Activated naive CD4-positive, alpha-beta T cell treated with anti-CD3 and anti-CD28 coated beads, Interleukin-2, amount 50 U/mL, for 24 hours (primary cell): Measurements from ENCODE around the gene HIC1.
A peak's percentile ranks its signal among the peaks of the same experiment; 100 is the strongest.

ENCODE experiments used
- H3K27ac Mint-ChIP-seq: one replicate; pipeline ENCODE4 v1.8.0; 2021; ENCODE audit warnings: mild to moderate bottlenecking, mixed read lengths
- H3K27me3 Mint-ChIP-seq: one replicate; pipeline ENCODE4 v1.8.0; 2021; ENCODE audit warnings: mixed read lengths
- H3K36me3 Mint-ChIP-seq: one replicate; pipeline ENCODE4 v1.8.0; 2021; ENCODE audit warnings: mixed read lengths
- H3K4me1 Mint-ChIP-seq: one replicate; pipeline ENCODE4 v1.8.0; 2021; ENCODE audit warnings: mixed read lengths
- H3K4me3 Mint-ChIP-seq: one replicate; pipeline ENCODE4 v1.8.0; 2021; ENCODE audit warnings: mild to moderate bottlenecking, mixed read lengths
- H3K9me3 Mint-ChIP-seq: one replicate; pipeline ENCODE4 v1.8.0; 2021; ENCODE audit warnings: mixed read lengths

The HIC1 gene

DNA sequence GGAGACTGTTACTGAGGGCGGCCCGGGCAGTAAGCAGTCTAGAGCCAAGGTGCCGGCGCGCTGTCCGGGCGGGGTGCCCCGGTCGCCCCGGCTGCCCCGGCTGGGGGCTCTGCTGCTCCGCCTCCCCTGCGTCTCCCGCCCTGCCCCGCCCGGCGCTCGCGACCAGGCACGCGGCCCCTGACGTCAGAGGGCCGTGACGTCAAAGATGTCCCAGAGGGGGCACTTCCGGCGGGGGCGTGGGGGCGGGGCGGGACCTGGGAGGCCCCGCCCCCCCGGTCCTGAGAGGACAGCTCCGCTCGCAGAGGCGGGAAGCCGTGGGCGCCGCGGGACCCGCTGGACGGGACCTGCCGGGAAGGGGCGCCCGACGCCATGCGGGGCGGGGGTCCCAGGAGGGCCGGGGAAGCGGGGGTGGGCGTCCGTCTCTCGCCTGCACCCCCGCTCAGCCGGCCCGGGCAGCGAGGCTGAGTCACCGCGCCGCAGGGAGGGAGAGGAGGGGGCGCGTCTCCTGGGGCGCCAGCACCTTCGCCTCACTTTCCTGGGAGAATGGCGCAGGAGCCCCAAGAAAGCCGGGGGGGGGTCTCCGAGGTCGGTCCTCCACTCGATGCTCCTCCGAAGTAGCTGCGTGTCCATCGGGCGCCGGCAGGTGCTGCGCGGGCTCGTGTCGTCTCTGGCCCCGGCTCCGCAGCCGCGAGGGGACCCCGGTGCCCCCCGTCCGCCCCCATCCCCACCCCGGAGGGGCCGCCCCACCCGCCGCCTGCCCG lies 4.4 kb upstream of the HIC1 start:
- Mint-ChIP-seq H3K27me3 (peaks cover 4% of the 10 kb centered on the region), H3K36me3 (no peaks in the 10 kb centered on the region), H3K4me3 (no peak overlapping the region), H3K27ac (no peak overlapping the region), H3K9me3 (no peaks in the 10 kb centered on the region), H3K4me1 (peaks cover 33% of the 10 kb centered on the region)

DNA sequence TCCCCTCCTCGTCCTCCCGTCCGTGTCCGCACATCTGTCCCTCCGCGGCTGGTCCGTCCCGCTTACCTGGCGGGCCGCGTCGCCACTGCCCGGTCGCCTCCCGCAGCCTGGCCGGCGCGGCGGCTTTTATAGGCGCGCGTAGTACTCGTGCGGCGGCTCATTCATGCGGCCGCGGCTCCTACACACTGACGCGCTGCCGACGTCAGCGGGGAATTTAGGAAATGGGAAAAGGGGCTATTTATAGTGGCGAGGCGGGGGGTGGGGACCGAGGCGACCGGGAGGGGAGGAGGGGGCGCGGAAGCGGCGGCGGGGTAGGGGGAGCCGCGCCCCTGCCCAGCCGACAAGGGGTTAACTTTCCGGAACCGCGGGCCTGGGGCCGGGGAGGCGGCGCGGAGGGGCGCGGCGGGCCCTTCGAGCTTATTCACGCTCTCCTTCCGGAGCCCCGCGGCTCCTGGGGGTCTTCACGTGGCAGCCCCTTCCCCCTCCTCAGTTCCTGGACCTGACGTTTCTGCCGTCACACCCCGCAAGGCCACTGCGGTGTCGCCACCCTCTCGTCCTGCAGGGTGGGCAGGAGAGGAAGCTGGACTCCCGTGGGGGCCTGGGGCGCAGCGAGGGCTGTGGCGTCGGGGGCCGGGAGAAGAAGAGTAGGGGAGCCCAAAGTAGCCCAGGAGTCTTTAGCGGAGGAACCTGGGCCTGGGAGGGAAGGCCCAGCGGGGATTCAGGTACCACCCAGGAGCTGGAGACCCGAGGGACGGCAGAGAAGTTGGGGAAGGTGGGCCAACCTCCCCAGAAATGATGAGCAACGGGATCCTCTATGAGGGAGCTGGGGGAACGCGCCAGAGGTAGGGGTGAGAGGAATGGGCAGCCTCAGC lies 3.6 kb upstream of the HIC1 start:
- Mint-ChIP-seq H3K27me3 (peaks cover 4% of the 10 kb centered on the region), H3K4me3 (peak overlapping the region; percentile 3), H3K27ac (peak overlapping the region; percentile 14), H3K36me3 (no peaks in the 10 kb centered on the region), H3K4me1 (peaks cover 33% of the 10 kb centered on the region), H3K9me3 (no peaks in the 10 kb centered on the region)

DNA sequence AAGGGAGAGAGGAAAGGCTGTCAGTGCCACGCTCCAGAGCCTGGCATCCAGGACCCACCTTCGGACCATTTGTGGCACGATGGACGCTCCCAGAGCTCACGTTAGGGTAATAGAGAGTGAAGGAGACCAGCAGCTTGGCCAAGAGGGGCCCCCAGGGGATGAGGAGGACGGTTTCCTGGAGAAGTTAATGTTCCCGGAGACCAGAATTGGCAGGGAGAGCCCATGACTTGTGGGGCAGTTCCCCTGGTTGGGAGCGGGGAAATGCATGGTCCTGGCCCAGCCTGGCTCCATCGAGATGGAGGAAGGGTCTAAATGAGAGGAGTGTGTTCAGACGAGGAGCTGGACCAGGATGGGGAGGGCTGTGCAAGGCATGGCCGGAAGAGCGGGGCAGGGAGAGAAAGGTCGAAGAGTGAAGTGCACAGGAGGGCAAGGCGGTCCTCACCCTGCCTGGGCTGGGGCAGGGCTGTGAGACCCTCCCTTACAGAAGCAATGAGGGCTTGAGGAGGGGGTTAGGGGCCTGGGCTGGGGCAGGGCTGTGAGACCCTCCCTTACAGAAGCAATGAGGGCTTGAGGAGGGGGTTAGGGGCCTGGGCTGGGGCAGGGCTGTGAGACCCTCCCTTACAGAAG lies 2.9 kb upstream of the HIC1 start:
- Mint-ChIP-seq H3K27me3 (peaks cover 4% of the 10 kb centered on the region), H3K27ac (peak overlapping the region; percentile 14), H3K36me3 (no peaks in the 10 kb centered on the region), H3K9me3 (no peaks in the 10 kb centered on the region), H3K4me1 (peaks cover 33% of the 10 kb centered on the region), H3K4me3 (peak overlapping the region; percentile 3)

DNA sequence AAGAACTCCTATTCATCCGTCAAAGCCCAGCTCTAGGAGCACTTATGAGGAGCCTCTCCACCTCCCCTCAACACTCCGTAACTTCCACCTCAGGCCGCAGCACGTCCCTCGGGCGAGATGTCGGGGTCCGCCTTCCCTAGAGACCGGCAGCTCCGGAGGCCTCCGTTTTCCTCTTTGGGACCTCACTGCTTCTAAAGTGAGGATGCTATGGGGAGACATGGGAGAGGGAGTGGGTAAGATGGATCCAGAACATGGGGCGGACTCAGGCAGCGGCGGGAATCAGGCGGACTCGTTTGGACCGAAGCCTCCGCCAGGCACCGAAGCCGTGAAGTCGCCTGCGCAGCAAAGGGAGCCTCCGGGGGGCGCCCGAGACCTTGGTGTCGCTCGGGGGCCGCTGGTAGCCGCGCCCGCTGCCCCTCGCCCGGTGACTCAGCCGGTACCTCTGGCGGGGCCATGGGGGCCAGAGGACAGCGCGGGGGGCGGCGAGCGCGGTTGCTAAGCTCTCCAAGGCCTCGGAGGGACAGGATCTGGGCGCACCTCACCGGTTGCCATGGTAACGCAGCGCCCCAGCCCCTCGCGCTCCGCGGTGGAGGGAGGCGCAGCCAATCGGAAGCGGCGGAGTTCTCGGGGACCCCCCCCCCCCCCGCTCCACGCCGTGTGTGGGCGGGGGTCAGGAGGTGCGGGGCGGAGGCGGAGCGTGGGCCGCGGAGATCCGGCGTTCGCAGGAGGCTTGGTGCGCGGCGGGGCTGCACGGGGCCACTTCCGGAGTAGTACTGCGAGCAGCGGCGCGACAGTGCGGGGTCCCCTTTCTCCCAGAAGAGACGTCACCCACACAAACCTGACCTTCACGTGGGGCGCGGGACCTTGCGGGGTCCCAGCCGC lies 1.3 kb upstream of the HIC1 start:
- H3K4me3 Mint-ChIP-seq, result peak overlapping the region; percentile 79
- H3K9me3 Mint-ChIP-seq, result no peaks in the 10 kb centered on the region
- peaks cover 27% of the 10 kb centered on the region for H3K4me1 Mint-ChIP-seq
- H3K27ac Mint-ChIP-seq, result no peak overlapping the region
- H3K36me3 Mint-ChIP-seq, result no peaks in the 10 kb centered on the region
- peaks cover 2% of the 10 kb centered on the region for H3K27me3 Mint-ChIP-seq

DNA sequence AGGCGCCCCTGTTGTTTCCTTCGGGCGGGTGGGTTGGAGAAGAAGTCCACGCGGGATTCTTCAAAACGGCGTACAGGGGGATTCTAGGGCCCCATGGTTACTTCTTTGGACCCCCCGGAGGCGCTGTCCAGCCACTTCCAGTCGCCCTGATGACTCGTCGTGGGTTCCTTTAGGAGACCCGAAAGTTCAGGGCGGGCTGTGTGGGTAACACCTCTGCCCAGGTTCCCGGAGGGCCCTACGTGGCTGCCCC lies 716 bp upstream of the HIC1 start:
- Mint-ChIP-seq H3K27me3 (peaks cover 2% of the 10 kb centered on the region), H3K4me3 (peak overlapping the region; percentile 79), H3K27ac (no peak overlapping the region), H3K36me3 (no peaks in the 10 kb centered on the region), H3K9me3 (no peaks in the 10 kb centered on the region), H3K4me1 (peaks cover 21% of the 10 kb centered on the region)

DNA sequence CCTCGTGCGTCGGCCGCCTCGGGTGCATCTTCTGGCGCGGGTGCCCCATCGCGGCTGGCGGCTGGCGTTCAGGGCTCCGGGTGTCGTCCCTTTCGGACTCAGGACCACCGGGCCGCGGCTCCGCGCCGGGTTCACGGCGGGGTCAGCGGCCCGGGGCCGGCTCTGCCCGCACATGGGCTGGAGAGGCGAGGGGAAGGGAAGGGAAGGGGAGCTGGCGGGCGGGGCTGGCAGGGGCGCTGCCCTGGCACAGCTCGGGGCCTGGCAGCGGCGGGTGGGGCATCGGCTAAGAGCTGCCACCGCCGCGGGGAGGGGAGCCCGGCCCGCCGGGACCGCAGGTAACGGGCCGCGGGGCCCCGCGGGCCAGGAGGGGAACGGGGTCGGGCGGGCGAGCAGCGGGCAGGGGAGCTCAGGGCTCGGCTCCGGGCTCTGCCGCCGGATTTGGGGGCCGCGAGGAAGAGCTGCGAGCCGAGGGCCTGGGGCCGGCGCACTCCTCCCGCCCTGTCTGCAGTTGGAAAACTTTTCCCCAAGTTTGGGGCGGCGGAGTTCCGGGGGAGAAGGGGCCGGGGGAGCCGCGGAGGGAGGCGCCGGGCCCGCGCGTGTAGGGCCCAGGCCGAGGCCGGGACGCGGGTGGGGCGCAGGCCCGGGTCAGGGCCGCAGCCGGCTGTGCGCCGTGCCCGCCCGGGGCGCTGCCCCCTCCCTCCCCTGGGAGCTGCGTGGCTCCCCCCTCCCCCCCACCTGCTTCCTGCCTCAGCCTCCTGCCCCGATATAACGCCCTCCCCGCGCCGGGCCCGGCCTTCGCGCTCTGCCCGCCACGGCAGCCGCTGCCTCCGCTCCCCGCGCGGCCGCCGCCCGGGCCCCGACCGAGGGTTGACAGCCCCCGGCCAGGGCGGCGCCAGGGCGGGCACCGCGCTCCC lies 646 bp downstream of the HIC1 start:
- H3K9me3 Mint-ChIP-seq, result no peaks in the 10 kb centered on the region
- peaks cover 7% of the 10 kb centered on the region for H3K36me3 Mint-ChIP-seq
- no peak overlapping the region for H3K27ac Mint-ChIP-seq
- H3K4me1 Mint-ChIP-seq, result peaks cover 27% of the 10 kb centered on the region
- H3K27me3 Mint-ChIP-seq, result peaks cover 4% of the 10 kb centered on the region
- peak overlapping the region; percentile 80 for H3K4me3 Mint-ChIP-seq

DNA sequence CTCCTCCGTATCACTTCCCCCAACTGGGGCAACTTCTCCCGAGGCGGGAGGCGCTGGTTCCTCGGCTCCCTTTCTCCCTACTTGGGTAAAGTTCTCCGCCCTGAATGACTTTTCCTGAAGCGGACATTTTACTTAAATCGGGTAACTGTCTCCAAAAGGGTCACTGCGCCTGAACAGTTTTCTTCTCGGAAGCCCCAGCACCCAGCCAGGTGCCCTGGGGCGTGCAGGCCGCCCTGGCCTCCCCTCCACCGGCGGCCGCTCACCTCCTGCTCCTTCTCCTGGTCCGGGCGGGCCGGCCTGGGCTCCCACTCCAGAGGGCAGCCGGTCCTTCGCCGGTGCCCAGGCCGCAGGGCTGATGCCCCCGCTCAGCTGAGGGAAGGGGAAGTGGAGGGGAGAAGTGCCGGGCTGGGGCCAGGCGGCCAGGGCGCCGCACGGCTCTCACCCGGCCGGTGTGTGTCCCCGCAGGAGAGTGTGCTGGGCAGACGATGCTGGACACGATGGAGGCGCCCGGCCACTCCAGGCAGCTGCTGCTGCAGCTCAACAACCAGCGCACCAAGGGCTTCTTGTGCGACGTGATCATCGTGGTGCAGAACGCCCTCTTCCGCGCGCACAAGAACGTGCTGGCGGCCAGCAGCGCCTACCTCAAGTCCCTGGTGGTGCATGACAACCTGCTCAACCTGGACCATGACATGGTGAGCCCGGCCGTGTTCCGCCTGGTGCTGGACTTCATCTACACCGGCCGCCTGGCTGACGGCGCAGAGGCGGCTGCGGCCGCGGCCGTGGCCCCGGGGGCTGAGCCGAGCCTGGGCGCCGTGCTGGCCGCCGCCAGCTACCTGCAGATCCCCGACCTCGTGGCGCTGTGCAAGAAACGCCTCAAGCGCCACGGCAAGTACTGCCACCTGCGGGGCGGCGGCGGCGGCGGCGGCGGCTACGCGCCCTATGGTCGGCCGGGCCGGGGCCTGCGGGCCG lies 1.6 kb downstream of the HIC1 start:
- Mint-ChIP-seq H3K4me1 (peaks cover 27% of the 10 kb centered on the region), H3K4me3 (peak overlapping the region; percentile 80), H3K36me3 (peaks cover 9% of the 10 kb centered on the region), H3K27ac (peak overlapping the region; percentile 23), H3K9me3 (no peaks in the 10 kb centered on the region), H3K27me3 (peaks cover 4% of the 10 kb centered on the region)

DNA sequence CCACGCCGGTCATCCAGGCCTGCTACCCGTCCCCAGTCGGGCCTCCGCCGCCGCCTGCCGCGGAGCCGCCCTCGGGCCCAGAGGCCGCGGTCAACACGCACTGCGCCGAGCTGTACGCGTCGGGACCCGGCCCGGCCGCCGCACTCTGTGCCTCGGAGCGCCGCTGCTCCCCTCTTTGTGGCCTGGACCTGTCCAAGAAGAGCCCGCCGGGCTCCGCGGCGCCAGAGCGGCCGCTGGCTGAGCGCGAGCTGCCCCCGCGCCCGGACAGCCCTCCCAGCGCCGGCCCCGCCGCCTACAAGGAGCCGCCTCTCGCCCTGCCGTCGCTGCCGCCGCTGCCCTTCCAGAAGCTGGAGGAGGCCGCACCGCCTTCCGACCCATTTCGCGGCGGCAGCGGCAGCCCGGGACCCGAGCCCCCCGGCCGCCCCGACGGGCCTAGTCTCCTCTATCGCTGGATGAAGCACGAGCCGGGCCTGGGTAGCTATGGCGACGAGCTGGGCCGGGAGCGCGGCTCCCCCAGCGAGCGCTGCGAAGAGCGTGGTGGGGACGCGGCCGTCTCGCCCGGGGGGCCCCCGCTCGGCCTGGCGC lies 2.4 kb downstream of the HIC1 start:
- H3K9me3 Mint-ChIP-seq, result no peaks in the 10 kb centered on the region
- H3K4me1 Mint-ChIP-seq, result peaks cover 20% of the 10 kb centered on the region
- no peak overlapping the region for H3K27ac Mint-ChIP-seq
- peaks cover 3% of the 10 kb centered on the region for H3K27me3 Mint-ChIP-seq
- peaks cover 13% of the 10 kb centered on the region for H3K36me3 Mint-ChIP-seq
- H3K4me3 Mint-ChIP-seq, result no peak overlapping the region

DNA sequence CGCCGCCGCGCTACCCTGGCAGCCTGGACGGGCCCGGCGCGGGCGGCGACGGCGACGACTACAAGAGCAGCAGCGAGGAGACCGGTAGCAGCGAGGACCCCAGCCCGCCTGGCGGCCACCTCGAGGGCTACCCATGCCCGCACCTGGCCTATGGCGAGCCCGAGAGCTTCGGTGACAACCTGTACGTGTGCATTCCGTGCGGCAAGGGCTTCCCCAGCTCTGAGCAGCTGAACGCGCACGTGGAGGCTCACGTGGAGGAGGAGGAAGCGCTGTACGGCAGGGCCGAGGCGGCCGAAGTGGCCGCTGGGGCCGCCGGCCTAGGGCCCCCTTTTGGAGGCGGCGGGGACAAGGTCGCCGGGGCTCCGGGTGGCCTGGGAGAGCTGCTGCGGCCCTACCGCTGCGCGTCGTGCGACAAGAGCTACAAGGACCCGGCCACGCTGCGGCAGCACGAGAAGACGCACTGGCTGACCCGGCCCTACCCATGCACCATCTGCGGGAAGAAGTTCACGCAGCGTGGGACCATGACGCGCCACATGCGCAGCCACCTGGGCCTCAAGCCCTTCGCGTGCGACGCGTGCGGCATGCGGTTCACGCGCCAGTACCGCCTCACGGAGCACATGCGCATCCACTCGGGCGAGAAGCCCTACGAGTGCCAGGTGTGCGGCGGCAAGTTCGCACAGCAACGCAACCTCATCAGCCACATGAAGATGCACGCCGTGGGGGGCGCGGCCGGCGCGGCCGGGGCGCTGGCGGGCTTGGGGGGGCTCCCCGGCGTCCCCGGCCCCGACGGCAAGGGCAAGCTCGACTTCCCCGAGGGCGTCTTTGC lies 3.1 kb downstream of the HIC1 start:
- Mint-ChIP-seq H3K36me3 (peaks cover 15% of the 10 kb centered on the region), H3K9me3 (no peaks in the 10 kb centered on the region), H3K4me3 (peak overlapping the region; percentile 51), H3K27ac (peak overlapping the region; percentile 51), H3K27me3 (peaks cover 3% of the 10 kb centered on the region), H3K4me1 (peaks cover 18% of the 10 kb centered on the region)

DNA sequence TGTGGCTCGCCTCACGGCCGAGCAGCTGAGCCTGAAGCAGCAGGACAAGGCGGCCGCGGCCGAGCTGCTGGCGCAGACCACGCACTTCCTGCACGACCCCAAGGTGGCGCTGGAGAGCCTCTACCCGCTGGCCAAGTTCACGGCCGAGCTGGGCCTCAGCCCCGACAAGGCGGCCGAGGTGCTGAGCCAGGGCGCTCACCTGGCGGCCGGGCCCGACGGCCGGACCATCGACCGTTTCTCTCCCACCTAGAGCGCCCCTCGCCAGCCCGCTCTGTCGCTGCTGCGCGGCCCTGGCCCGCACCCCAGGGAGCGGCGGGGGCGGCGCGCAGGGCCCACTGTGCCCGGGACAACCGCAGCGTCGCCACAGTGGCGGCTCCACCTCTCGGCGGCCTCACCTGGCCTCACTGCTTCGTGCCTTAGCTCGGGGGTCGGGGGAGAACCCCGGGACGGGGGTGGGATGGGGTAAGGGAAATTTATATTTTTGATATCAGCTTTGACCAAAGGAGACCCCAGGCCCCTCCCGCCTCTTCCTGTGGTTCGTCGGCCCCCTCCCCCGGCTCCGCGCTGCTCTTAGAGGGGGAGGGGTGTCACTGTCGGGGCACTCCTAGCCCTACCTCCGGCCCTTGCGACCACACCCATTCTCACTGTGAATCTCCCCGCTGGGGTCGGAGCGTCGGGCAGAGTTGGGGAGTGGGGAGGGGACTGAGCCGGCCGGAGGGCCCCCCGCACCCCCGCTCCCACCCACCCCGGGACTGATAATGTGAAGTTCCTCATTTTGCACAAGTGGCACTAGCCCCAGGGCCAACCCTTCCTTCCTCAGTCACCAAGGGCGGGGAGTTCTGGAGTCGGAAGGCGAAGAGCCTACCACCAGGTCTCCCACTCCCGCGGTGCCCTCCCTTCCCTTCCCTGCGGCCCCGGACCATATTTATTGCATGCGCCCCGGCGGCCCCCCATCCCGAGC lies 4.0 kb downstream of the HIC1 start:
- H3K4me3 Mint-ChIP-seq, result no peak overlapping the region
- peak overlapping the region; percentile 79 for H3K27ac Mint-ChIP-seq
- no peaks in the 10 kb centered on the region for H3K9me3 Mint-ChIP-seq
- peaks cover 14% of the 10 kb centered on the region for H3K4me1 Mint-ChIP-seq
- H3K27me3 Mint-ChIP-seq, result peaks cover 3% of the 10 kb centered on the region
- H3K36me3 Mint-ChIP-seq, result peaks cover 18% of the 10 kb centered on the region

DNA sequence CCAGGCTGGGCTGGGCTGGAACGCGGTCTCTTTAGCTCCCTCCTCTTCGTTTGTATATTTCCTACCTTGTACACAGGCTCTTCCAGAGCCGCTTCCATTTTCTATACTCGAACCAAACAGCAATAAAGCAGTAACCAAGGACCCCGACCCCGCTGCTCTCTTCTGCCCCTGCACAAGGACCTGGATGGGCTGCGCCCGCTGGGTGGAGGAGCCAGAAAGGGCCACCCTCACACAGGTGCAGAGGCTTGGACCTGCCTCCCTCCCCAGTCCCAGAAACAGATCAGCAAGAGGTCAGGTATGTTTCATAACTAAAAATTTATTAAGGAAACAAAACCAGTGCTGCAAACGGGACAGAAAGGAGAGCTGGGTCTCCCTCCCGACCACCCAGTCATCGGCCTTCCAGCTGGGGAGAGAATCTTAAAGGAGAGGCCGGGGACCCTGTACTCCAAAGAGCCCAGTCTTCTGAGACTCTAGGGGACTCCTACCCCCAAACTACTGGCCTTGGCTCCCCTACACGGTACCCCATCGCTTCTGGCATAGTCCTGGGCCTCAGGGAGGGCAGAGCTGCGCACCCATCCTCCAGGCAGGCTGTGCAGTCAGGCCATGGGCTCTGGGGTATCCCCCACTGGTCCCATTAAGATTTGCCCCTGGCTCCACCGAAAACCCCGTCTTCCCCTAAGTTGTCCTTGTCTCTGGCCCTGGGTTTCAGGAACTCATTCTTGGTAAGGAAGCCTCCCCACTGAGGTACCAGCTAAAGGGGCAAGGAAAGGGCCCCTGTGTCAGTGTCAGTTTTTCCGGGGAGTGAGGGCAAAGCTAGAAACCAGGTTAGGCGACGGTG lies 4.9 kb downstream of the HIC1 start:
- Mint-ChIP-seq H3K9me3 (no peaks in the 10 kb centered on the region), H3K27me3 (peaks cover 3% of the 10 kb centered on the region), H3K36me3 (peaks cover 24% of the 10 kb centered on the region), H3K4me1 (peaks cover 8% of the 10 kb centered on the region), H3K4me3 (no peak overlapping the region), H3K27ac (peak overlapping the region; percentile 79)
